Skeletal muscle cell (primary cell): ENCODE results near the gene TLE3.
A peak's percentile ranks its signal among the peaks of the same experiment; 100 is the strongest.

Experiments
- DNase-seq: peaks from one replicate; pipeline ENCODE4 v3.0.0-alpha.2; 2010; ENCODE audit warnings: low read depth
- H3K4me3 ChIP-seq: 2 replicates; pipeline ENCODE4 v1.5.1; 2011; ENCODE audit warnings: low read depth, mild to moderate bottlenecking, control low read depth, low read length, moderate library complexity

The TLE3 gene

GRCh38 chr15:70023769-70024491, 73.8 kb downstream of the TLE3 start:
- H3K4me3 ChIP-seq, result no peak overlapping the region
- peak; percentile 64 for DNase-seq

- peak; percentile 78 for DNase-seq
Observed at GRCh38 chr15:70023064-70023768, 74.5 kb downstream of the TLE3 start.

GRCh38 chr15:70020229-70020628, 77.5 kb downstream of the TLE3 start:
- no peak for DNase-seq
- no peak overlapping the region for H3K4me3 ChIP-seq

More at GRCh38 chr15:70023064-70023768, 74.5 kb downstream of the TLE3 start:
- no peak overlapping the region for H3K4me3 ChIP-seq

GRCh38 chr15:70018646-70019600, 78.8 kb downstream of the TLE3 start:
- DNase-seq, result no peak
- H3K4me3 ChIP-seq, result no peak overlapping the region

GRCh38 chr15:70017801-70018200, 79.9 kb downstream of the TLE3 start:
- H3K4me3 ChIP-seq, result no peak overlapping the region
- DNase-seq, result no peak

- no peak for DNase-seq
- no peak overlapping the region for H3K4me3 ChIP-seq
Observed at GRCh38 chr15:70017025-70017424, 80.7 kb downstream of the TLE3 start.

- DNase-seq, result no peak
- no peak overlapping the region for H3K4me3 ChIP-seq
Observed at GRCh38 chr15:70016511-70016994, 81.2 kb downstream of the TLE3 start.

- no peak overlapping the region for H3K4me3 ChIP-seq
- no peak for DNase-seq
Observed at GRCh38 chr15:70014860-70015490, 82.7 kb downstream of the TLE3 start.

GRCh38 chr15:70014331-70014730, 83.4 kb downstream of the TLE3 start:
- no peak for DNase-seq
- no peak overlapping the region for H3K4me3 ChIP-seq

GRCh38 chr15:70013656-70014313, 83.9 kb downstream of the TLE3 start:
- DNase-seq, result no peak
- H3K4me3 ChIP-seq, result no peak overlapping the region

- H3K4me3 ChIP-seq, result no peak overlapping the region
- no peak for DNase-seq
Observed at GRCh38 chr15:70012895-70013294, 84.8 kb downstream of the TLE3 start.

- no peak for DNase-seq
- no peak overlapping the region for H3K4me3 ChIP-seq
Observed at GRCh38 chr15:70008697-70009290, 88.9 kb downstream of the TLE3 start.

- no peak for DNase-seq
- no peak overlapping the region for H3K4me3 ChIP-seq
Observed at GRCh38 chr15:70006259-70007147, 91.2 kb downstream of the TLE3 start.

- no peak for DNase-seq
- no peak overlapping the region for H3K4me3 ChIP-seq
Observed at GRCh38 chr15:70004826-70005225, 92.9 kb downstream of the TLE3 start.

GRCh38 chr15:70002897-70003296, 94.8 kb downstream of the TLE3 start:
- no peak for DNase-seq
- no peak overlapping the region for H3K4me3 ChIP-seq

GRCh38 chr15:70001859-70002258, 95.9 kb downstream of the TLE3 start:
- DNase-seq, result no peak
- no peak overlapping the region for H3K4me3 ChIP-seq

- H3K4me3 ChIP-seq, result no peak overlapping the region
- DNase-seq, result no peak
Observed at GRCh38 chr15:69999392-70000085, 98.2 kb downstream of the TLE3 start.
